Central memory CD4-positive, alpha-beta T cell (primary cell): ENCODE data around the gene TSGA10IP.

Source experiments
- DNase-seq: peaks from one replicate; pipeline ENCODE4 v3.0.0; 2022

Gene TSGA10IP

GRCh38 chr11:65977621-65978390 is 32.5 kb downstream of the TSGA10IP start:
- no peak for DNase-seq

GRCh38 chr11:65978391-65979238 is 33.3 kb downstream of the TSGA10IP start:
- DNase-seq: no peak

- DNase-seq: no peak
Observed at GRCh38 chr11:65979261-65979759, 34.0 kb downstream of the TSGA10IP start.

- DNase-seq: no peak
Observed at GRCh38 chr11:65981101-65981740, 35.9 kb downstream of the TSGA10IP start.

GRCh38 chr11:65981972-65982823 is 36.9 kb downstream of the TSGA10IP start:
- no peak for DNase-seq

- DNase-seq: no peak
Observed at GRCh38 chr11:65982824-65983588, 37.7 kb downstream of the TSGA10IP start.

- DNase-seq: no peak
Observed at GRCh38 chr11:65983589-65983987, 38.3 kb downstream of the TSGA10IP start.

GRCh38 chr11:65987336-65987735 is 42.1 kb downstream of the TSGA10IP start:
- DNase-seq: no peak

GRCh38 chr11:65988791-65989592 is 43.7 kb downstream of the TSGA10IP start:
- peak; percentile 91 for DNase-seq

GRCh38 chr11:65992056-65992455 is 46.8 kb downstream of the TSGA10IP start:
- no peak for DNase-seq

- DNase-seq: no peak
Observed at GRCh38 chr11:65997286-65997685, 52.0 kb downstream of the TSGA10IP start.

- DNase-seq: peak; percentile 93
Observed at GRCh38 chr11:66001942-66002647, 56.8 kb downstream of the TSGA10IP start, which contains the start of the genes BANF1 and EIF1AD. Gene BANF1, plus strand, starts transcription at chr11:66002503. Its CDS starts 748 bp downstream, at chr11:66003251. Gene EIF1AD, minus strand, starts transcription at chr11:66002157. Its CDS starts 1,768 bp downstream, at chr11:66000389.

- no peak for DNase-seq
Observed at GRCh38 chr11:66002648-66003225, 57.5 kb downstream of the TSGA10IP start.

- no peak for DNase-seq
Observed at GRCh38 chr11:66003291-66003690, 58.0 kb downstream of the TSGA10IP start.

GRCh38 chr11:66004186-66004585 is 58.9 kb downstream of the TSGA10IP start:
- DNase-seq: no peak

- no peak for DNase-seq
Observed at GRCh38 chr11:66006134-66006890, 61.0 kb downstream of the TSGA10IP start.

GRCh38 chr11:66006891-66007176 is 61.6 kb downstream of the TSGA10IP start:
- no peak for DNase-seq

GRCh38 chr11:66007201-66007634 is 61.9 kb downstream of the TSGA10IP start:
- no peak for DNase-seq

- DNase-seq: no peak
Observed at GRCh38 chr11:66008095-66008467, 62.8 kb downstream of the TSGA10IP start.
